ENCODE measurements around the gene ITGAE.

DNA sequence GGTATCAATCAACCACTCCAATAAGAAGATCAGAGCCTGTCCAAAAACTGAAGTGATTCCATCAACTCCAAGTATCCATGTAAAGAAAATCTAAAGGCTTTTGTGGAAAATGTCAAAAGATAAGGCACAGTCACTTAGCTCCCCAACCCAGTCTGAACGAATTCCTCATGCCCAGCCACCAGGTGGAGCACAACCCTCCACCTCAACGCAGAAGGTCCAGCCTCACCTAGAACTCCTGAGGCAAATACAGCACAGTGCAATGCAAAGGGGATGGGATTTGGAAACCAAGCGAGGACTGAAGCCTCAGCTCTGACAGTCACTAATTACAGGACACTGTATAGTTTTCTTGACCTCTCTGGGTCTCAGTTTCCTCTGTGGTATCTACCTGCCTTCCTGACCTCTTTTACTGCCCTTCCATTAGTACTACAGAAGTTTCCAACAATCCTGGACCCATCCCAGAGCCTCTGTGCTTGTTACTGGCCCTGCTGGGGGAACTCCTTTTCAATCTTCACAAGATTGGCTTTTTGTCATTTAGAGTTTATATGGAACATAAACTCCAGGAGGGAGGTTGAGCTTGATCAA, 43.0 kb upstream of the ITGAE start:
- TF ChIP-seq CTCF (IDR thresholded peaks at IDR 0.05) (peak; percentile 86), REST (IDR thresholded peaks at IDR 0.05; ENCODE audit: insufficient read depth in 1 of 2, low read depth in 2 of 2, low read length in 1 of 2) (no peak), POLR2AphosphoS5 (IDR thresholded peaks at IDR 0.05; ENCODE audit: low read depth, low read length) (no peak), TCF7L2 (IDR thresholded peaks at IDR 0.05; ENCODE audit: low read depth, low read length) (no peak)

Measured in Panc1 (cell line).